IMR-90 (cell line): Measurements from ENCODE around the gene TRMT1L. TPM values are rescaled to one million over a fixed set of nuclear protein-coding genes. Genes with fewer than 3 reads are reported as not detected.

Experiments
- ATAC-seq: fragments of 200-7000 bp; cut with Tn5 transposase; 2 replicates; pipeline ENCODE4 v1.9.1; 2020; ENCODE audit warnings: low read depth, mild to moderate bottlenecking, moderate library complexity
- BruUV-seq: library from RNA; stranded (reverse); fragments of 400-500 nt; replicated peaks from 2 replicates; lab custom pipeline; 2021; lab: Mats Ljungman, UMichigan
- CTCF ChIA-PET: fragments of 300-600 bp; formaldehyde crosslinking; extraction: SDS; loops from one replicate; lab custom pipeline; 2021; ENCODE audit warnings: antibody characterized with exemption; lab: Yijun Ruan, JAX
- POLR2A ChIA-PET: fragments of 300-600 bp; sonication (Branson Sonifier 250); formaldehyde crosslinking; loops from one replicate; lab custom pipeline; 2022; ENCODE audit warnings: antibody characterized with exemption; ENCODE audit not compliant: unreplicated experiment; lab: Charles Lee
- DNase-seq: peaks from one replicate; pipeline ENCODE4 v3.0.0; 2013
- H2AFZ ChIP-seq: replicated peaks from 2 replicates; pipeline ENCODE3; 2013; ENCODE audit warnings: low read length, mild to moderate bottlenecking; ENCODE audit not compliant: poor library complexity
- H2AK5ac ChIP-seq: 2 replicates; pipeline ENCODE4 v1.6.1; 2013; ENCODE audit warnings: low read depth, low read length, inconsistent platforms
- H2AK9ac ChIP-seq: replicated peaks from 2 replicates; pipeline ENCODE3; 2013; ENCODE audit warnings: mild to moderate bottlenecking, low read depth, low read length, moderate library complexity; ENCODE audit not compliant: poor library complexity
- H2BK120ac ChIP-seq: 2 replicates; pipeline ENCODE4 v1.6.1; 2013; ENCODE audit warnings: low read depth, low read length, inconsistent platforms
- H2BK15ac ChIP-seq: 3 replicates; pipeline ENCODE4 v1.6.1; 2013; ENCODE audit warnings: low read depth, low read length, inconsistent platforms
- H2BK20ac ChIP-seq: 2 replicates; pipeline ENCODE4 v1.6.1; 2013; ENCODE audit warnings: low read depth, mild to moderate bottlenecking, inconsistent platforms, low read length, moderate library complexity
- H2BK5ac ChIP-seq: 2 replicates; pipeline ENCODE4 v1.6.1; 2013; ENCODE audit warnings: mild to moderate bottlenecking, low read depth, low read length, inconsistent platforms; ENCODE audit not compliant: poor library complexity, severe bottlenecking
- H3K14ac ChIP-seq: replicated peaks from 2 replicates; pipeline ENCODE4 v1.6.1; 2013; ENCODE audit warnings: low read depth, low read length, inconsistent platforms
- H3K18ac ChIP-seq: 2 replicates; pipeline ENCODE4 v1.6.1; 2013; ENCODE audit warnings: low read depth, low read length, control low read depth
- H3K23ac ChIP-seq: 2 replicates; pipeline ENCODE4 v1.6.1; 2013; ENCODE audit warnings: low read depth, low read length, inconsistent platforms
- H3K27ac ChIP-seq: 2 replicates; pipeline ENCODE4 v1.5.1; 2013; ENCODE audit warnings: mild to moderate bottlenecking, control low read depth, low read length; ENCODE audit not compliant: insufficient read depth
- H3K27me3 ChIP-seq: 2 replicates; pipeline ENCODE4 v1.6.1; 2013; ENCODE audit warnings: low read length; ENCODE audit not compliant: control insufficient read depth, insufficient read depth
- H3K36me3 ChIP-seq: 2 replicates; pipeline ENCODE4 v1.6.1; 2013; ENCODE audit warnings: low read length, mixed read lengths; ENCODE audit not compliant: control insufficient read depth, insufficient read depth
- H3K4ac ChIP-seq: 2 replicates; pipeline ENCODE4 v1.6.1; 2013; ENCODE audit warnings: low read depth, low read length, inconsistent platforms
- H3K4me1 ChIP-seq: 2 replicates; pipeline ENCODE4 v1.6.1; 2013; ENCODE audit warnings: low read length, mixed read lengths; ENCODE audit not compliant: control insufficient read depth, insufficient read depth
- H3K4me2 ChIP-seq: 2 replicates; pipeline ENCODE4 v1.6.1; 2013; ENCODE audit warnings: low read depth, mild to moderate bottlenecking, control low read depth, low read length, moderate library complexity
- H3K4me3 ChIP-seq: 2 replicates; pipeline ENCODE4 v1.5.1; 2013; ENCODE audit warnings: low read depth, mild to moderate bottlenecking, control low read depth, low read length, moderate library complexity; ENCODE audit not compliant: insufficient read depth
- H3K56ac ChIP-seq: 2 replicates; pipeline ENCODE4 v1.6.1; 2013; ENCODE audit warnings: low read length, inconsistent platforms; ENCODE audit not compliant: insufficient read depth; ENCODE audit errors: extremely low read depth
- H3K79me1 ChIP-seq, 2 experiments: 2 replicates each; pipeline ENCODE4 v1.6.1; 2013; ENCODE audit warnings: low read length in 2 of 2, inconsistent platforms in 1 of 2, low read depth in 1 of 2
- H3K9ac ChIP-seq: 2 replicates; pipeline ENCODE4 v1.6.1; 2013; ENCODE audit warnings: low read depth, low read length, control low read depth
- H3K9me1 ChIP-seq: 2 replicates; pipeline ENCODE4 v1.6.1; 2013; ENCODE audit warnings: low read length, inconsistent platforms; ENCODE audit not compliant: insufficient read depth
- H3K9me3 ChIP-seq: 2 replicates; pipeline ENCODE4 v1.6.1; 2013; ENCODE audit warnings: low read length; ENCODE audit not compliant: control insufficient read depth, insufficient read depth
- H4K20me1 ChIP-seq: 2 replicates; pipeline ENCODE4 v1.6.1; 2013; ENCODE audit warnings: low read length, inconsistent platforms; ENCODE audit not compliant: insufficient read depth
- H4K5ac ChIP-seq: 2 replicates; pipeline ENCODE4 v1.6.1; 2013; ENCODE audit warnings: mild to moderate bottlenecking, low read depth, low read length, control low read depth
- H4K8ac ChIP-seq, 2 experiments: 2 replicates each; pipeline ENCODE4 v1.6.1; 2013; ENCODE audit warnings: low read depth in 2 of 2, low read length in 2 of 2, control low read depth in 1 of 2, inconsistent platforms in 1 of 2
- H4K91ac ChIP-seq: 2 replicates; pipeline ENCODE4 v1.6.1; 2013; ENCODE audit warnings: low read depth, low read length, inconsistent platforms; ENCODE audit not compliant: insufficient read depth
- CHD1 ChIP-seq: IDR thresholded peaks from 2 replicates; pipeline ENCODE4 v1.6.1; 2012; ENCODE audit warnings: low read depth, low read length, improper control_type of control experiment
- ELK1 ChIP-seq: fragments of 150-350 bp; IDR thresholded peaks from 2 replicates; pipeline ENCODE4 v1.6.1; 2016; ENCODE audit warnings: low read depth, mild to moderate bottlenecking, low read length, moderate library complexity, borderline replicate concordance
- MXI1 ChIP-seq: IDR thresholded peaks from 2 replicates; pipeline ENCODE4 v1.6.1; 2012; ENCODE audit warnings: low read depth, mild to moderate bottlenecking, low read length, moderate library complexity, borderline replicate concordance
- WGBS, 2 experiments: methylation state at CpG; one replicate each; pipeline versions ENCODE4 v1.1.5 to v1.1.7; 2013; ENCODE audit warnings: missing lambda C conversion rate in 2 of 2; ENCODE audit not compliant: insufficient read length in 1 of 2; ENCODE audit errors: extremely low coverage in 2 of 2; 5-methylcytosine and 5-hydroxymethylcytosine counted together
- dilution Hi-C: fragments of 300-500 bp; cut with HindIII; formaldehyde crosslinking; loops from one replicate; pipeline ENCODE4 v1.14.3; 2018; ENCODE audit warnings: low sequenced_read_pairs; ENCODE audit not compliant: unreplicated experiment
- in situ Hi-C: fragments of 300-500 bp; cut with MboI; formaldehyde crosslinking; loops from 3 replicates; pipeline ENCODE4 v1.14.3; 2019; ENCODE audit warnings: low sequenced_read_pairs, inconsistent platforms, mixed read lengths
- intact Hi-C: fragments of 100-400 bp; cut with micrococcal nuclease; formaldehyde crosslinking; loops from 2 replicates; pipeline ENCODE4 v1.10.0; 2022
- polyA plus RNA-seq, 3 experiments: library from polyadenylated mRNA; depleted of rRNA; stranded (reverse); fragments of >200 nt; gene quantifications; 2 replicates each; pipeline ENCODE4 v1.2.3, GENCODE V29; 2012; ENCODE audit warnings: low replicate concordance in 1 of 3
- total RNA-seq: library from RNA; depleted of rRNA; stranded (reverse); fragments of >200 nt; gene quantifications from 2 replicates; pipeline ENCODE4 v1.2.3, GENCODE V29; 2012

The TRMT1L gene
- total and polyA plus RNA-seq, 2 of the 4 experiments (the other 2 are of a cell fraction): 11.0 to 21.9 TPM

- Histone ChIP-seq H3K9ac (peak overlapping the region; percentile 65), H3K9me1 (peaks cover 3% of the 10 kb centered on the region), H3K79me1 (peaks cover 18 to 29% of the 10 kb centered on the region in 2 experiments), H3K14ac (peak overlapping the region; percentile 91), H4K8ac (peak overlapping the region; percentile 16 to 76; a peak in 2 of 4 replicates), H3K27ac (peak overlapping the region; percentile 83), H3K9me3 (no peaks in the 10 kb centered on the region), H3K56ac (peak overlapping the region; percentile 79; the same call in 1 of the 2 replicates), H2AFZ (peak overlapping the region; percentile 94), H3K4me1 (no peaks in the 10 kb centered on the region), H2BK15ac (no peak overlapping the region), H2AK9ac (peak overlapping the region; percentile 57), H2BK20ac (no peak overlapping the region), H4K5ac (peak overlapping the region; percentile 21; the same call in 1 of the 2 replicates), H4K91ac (peak overlapping the region; percentile 47; the same call in 1 of the 2 replicates), H3K4ac (peak overlapping the region; percentile 73), H3K18ac (0 out of 2 replicates have a peak overlapping the region, but pooled peaks have one; percentile 40), H3K27me3 (no peaks in the 10 kb centered on the region), H4K20me1 (no peaks in the 10 kb centered on the region), H3K23ac (peak overlapping the region; percentile 89), H2BK120ac (peak overlapping the region; percentile 45), H2BK5ac (peak overlapping the region; percentile 62), H3K4me3 (peak overlapping the region; percentile 64), H3K4me2 (peak overlapping the region; percentile 96), H3K36me3 (no peaks in the 10 kb centered on the region), H2AK5ac (no peak overlapping the region; the same call in 1 of the 2 replicates)
- ChIA-PET CTCF (interaction anchor here (0.5 to 2.2 kb wide), 3 partner anchors 8 to 300 kb away, joined by 3 to 10 read pairs (median 5); no protein-coding TSS in a partner anchor), POLR2A (no interaction called here)
- BruUV-seq: no TSS peak
- WGBS, 2 experiments: 0% methylated on average over 2 of the region's 20 CpGs; no CpG with 5 or more reads in 1 of the 2 experiments
- DNase-seq (peak; percentile 4), ATAC-seq (no peak)
- in situ Hi-C loops: loop anchor here (25.0 kb wide), 1 partner anchor 171 kb away; no protein-coding TSS in a partner anchor
- dilution Hi-C loops: no loop called here
- no peak for TF ChIP-seq ELK1
- no peak for TF ChIP-seq MXI1
- no peak for TF ChIP-seq CHD1
- intact Hi-C loops: loop anchor here (5.0 kb wide), 3 partner anchors 159 to 514 kb away; partner anchors contain the start of gene IVNS1ABP
Measured at GRCh38 chr1:185157599-185158412, 1.1 kb upstream of the TRMT1L start.
